GM18508 (cell line): Measurements from ENCODE around the gene HNRNPM.
A peak's percentile ranks its signal among the peaks of the same experiment; 100 is the strongest.
"Not testable (repeated sequence)": the region's sequence is repeated elsewhere in the genome, so short reads cannot be mapped to it uniquely, and the experiment has no call there.

Experiments used
- ATAC-seq: cut with Tn5 transposase; IDR thresholded peaks from one replicate; pipeline ENCODE4 v1.9.1; 2021; ENCODE audit warnings: moderate number of reproducible peaks; ENCODE audit not compliant: insufficient read depth, unreplicated experiment

Gene HNRNPM

GRCh38 chr19:8506402-8506957 is 61.7 kb downstream of the HNRNPM start:
- ATAC-seq: no peak

- no peak for ATAC-seq
Measured at GRCh38 chr19:8510589-8511115, 65.9 kb downstream of the HNRNPM start.

- no peak for ATAC-seq
Measured at GRCh38 chr19:8511573-8512101, 66.9 kb downstream of the HNRNPM start.

- no peak for ATAC-seq
Measured at GRCh38 chr19:8512115-8512967, 67.6 kb downstream of the HNRNPM start.

GRCh38 chr19:8513036-8513686 is 68.4 kb downstream of the HNRNPM start:
- ATAC-seq: no peak

GRCh38 chr19:8513687-8514504 is 69.1 kb downstream of the HNRNPM start, which contains the start of gene ZNF414:
Gene ZNF414 (minus strand): TSS chr19:8514167. CDS start chr19:8514046, 121 bp downstream.
- peak; percentile 61 for ATAC-seq

- ATAC-seq: not testable (repeated sequence)
Measured at GRCh38 chr19:8514505-8515009, 69.8 kb downstream of the HNRNPM start.

GRCh38 chr19:8515317-8515716 is 70.5 kb downstream of the HNRNPM start:
- no peak for ATAC-seq

GRCh38 chr19:8517551-8518442 is 73.0 kb downstream of the HNRNPM start:
- no peak for ATAC-seq

GRCh38 chr19:8518536-8518935 is 73.8 kb downstream of the HNRNPM start:
- no peak for ATAC-seq

- ATAC-seq: no peak
Measured at GRCh38 chr19:8519388-8519787, 74.6 kb downstream of the HNRNPM start.

- ATAC-seq: no peak
Measured at GRCh38 chr19:8525401-8525684, 80.6 kb downstream of the HNRNPM start.

- ATAC-seq: no peak
Measured at GRCh38 chr19:8526345-8527091, 81.7 kb downstream of the HNRNPM start.

GRCh38 chr19:8528500-8528899 is 83.7 kb downstream of the HNRNPM start:
- ATAC-seq: no peak

- no peak for ATAC-seq
Measured at GRCh38 chr19:8529369-8530006, 84.7 kb downstream of the HNRNPM start.

- no peak for ATAC-seq
Measured at GRCh38 chr19:8530061-8530679, 85.4 kb downstream of the HNRNPM start.

- no peak for ATAC-seq
Measured at GRCh38 chr19:8531470-8531869, 86.7 kb downstream of the HNRNPM start.
